HS-27A (cell line): Measurements from ENCODE around the gene HELQ.

Experiments
- DNase-seq: peaks from one replicate; pipeline ENCODE4 v3.0.0-alpha.2; 2012; ENCODE audit warnings: low read depth, missing footprints

HELQ gene

GRCh38 chr4:83369831-83370639 is 85.6 kb downstream of the HELQ start:
- no peak for DNase-seq

GRCh38 chr4:83364312-83364711 is 91.3 kb downstream of the HELQ start:
- DNase-seq, result no peak

- DNase-seq, result no peak
Measured at GRCh38 chr4:83362492-83363329, 92.9 kb downstream of the HELQ start.

GRCh38 chr4:83361416-83362103 is 94.1 kb downstream of the HELQ start:
- DNase-seq, result no peak

- no peak for DNase-seq
Measured at GRCh38 chr4:83360018-83360417, 95.6 kb downstream of the HELQ start.

GRCh38 chr4:83358410-83358809 is 97.2 kb downstream of the HELQ start:
- DNase-seq, result peak; percentile 71
